Cardiac muscle cell (in vitro differentiated cells and primary cell): Measurements from ENCODE around the gene MT1H. TPM values are rescaled to one million over a fixed set of nuclear protein-coding genes. Genes with fewer than 3 reads are reported as not detected.

ENCODE experiments used
- DNase-seq, 2 donors: peaks; one replicate each; pipeline versions ENCODE4 v3.0.0 to v3.0.0-alpha.2; 2010 to 2017; ENCODE audit warnings: low read depth in 1 of 2, low spot score in 1 of 2
- H3K27ac ChIP-seq: fragments of 200-600 bp; sonication (generic); 2 replicates; pipeline ENCODE4 v1.5.1; 2016
- H3K27me3 ChIP-seq: fragments of 200-600 bp; sonication (generic); 2 replicates; pipeline ENCODE4 v1.6.0; 2016; ENCODE audit warnings: control low read depth
- H3K36me3 ChIP-seq: fragments of 200-600 bp; sonication (generic); 2 replicates; pipeline ENCODE4 v1.5.1; 2016; ENCODE audit warnings: control low read depth
- H3K4me1 ChIP-seq: fragments of 200-600 bp; sonication (generic); 2 replicates; pipeline ENCODE4 v1.8.1; 2017; ENCODE audit warnings: low read depth, mild to moderate bottlenecking, mixed run types
- H3K4me3 ChIP-seq: fragments of 200-600 bp; sonication (generic); 2 replicates; pipeline ENCODE4 v1.5.1; 2016; ENCODE audit warnings: mild to moderate bottlenecking
- H3K9me3 ChIP-seq: fragments of 200-600 bp; sonication (generic); 2 replicates; pipeline ENCODE4 v1.5.1; 2017; ENCODE audit warnings: low read depth, mild to moderate bottlenecking, control low read depth
- CTCF ChIP-seq: IDR thresholded peaks from 2 replicates; pipeline ENCODE4 v1.5.1; 2012; ENCODE audit warnings: low read depth, mild to moderate bottlenecking, low read length
- polyA plus RNA-seq: library from polyadenylated mRNA; unstranded; fragments of >200 nt; fragmentation: Nextera tagmentation; extraction: Ambion mirVana; gene quantifications from 2 replicates; pipeline ENCODE4 v1.2.1, GENCODE V29; 2016
- total RNA-seq: library from RNA; depleted of rRNA; stranded (reverse); fragments of >200 nt; gene quantifications from 2 replicates; pipeline ENCODE4 v1.2.3, GENCODE V29; 2016

Gene MT1H
- total and polyA plus RNA-seq, 2 experiments from 2014 or later, result not detected

GRCh38 chr16:56695246-56695645 lies 25.6 kb downstream of the MT1H start:
- Histone ChIP-seq H3K27ac (no peak overlapping the region), H3K4me3 (no peak overlapping the region), H3K9me3 (no peaks in the 10 kb centered on the region), H3K36me3 (no peaks in the 10 kb centered on the region), H3K27me3 (no peaks in the 10 kb centered on the region), H3K4me1 (no peaks in the 10 kb centered on the region)
- TF ChIP-seq CTCF, result no peak
- DNase-seq, result no peak

- H3K27me3 ChIP-seq, result no peaks in the 10 kb centered on the region
- H3K27ac ChIP-seq, result no peak overlapping the region
- H3K36me3 ChIP-seq, result no peaks in the 10 kb centered on the region
- no peak overlapping the region for H3K4me3 ChIP-seq
- no peak for TF ChIP-seq CTCF
- H3K9me3 ChIP-seq, result no peaks in the 10 kb centered on the region
- no peaks in the 10 kb centered on the region for H3K4me1 ChIP-seq
- DNase-seq, result no peak
These were observed 28.0 kb downstream of the MT1H start for GRCh38 chr16:56697456-56698155.

GRCh38 chr16:56700195-56700594 lies 30.6 kb downstream of the MT1H start:
- H3K27ac ChIP-seq, result no peak overlapping the region
- TF ChIP-seq CTCF, result no peak
- H3K36me3 ChIP-seq, result no peaks in the 10 kb centered on the region
- no peak for DNase-seq
- no peaks in the 10 kb centered on the region for H3K9me3 ChIP-seq
- H3K4me3 ChIP-seq, result no peak overlapping the region
- no peaks in the 10 kb centered on the region for H3K4me1 ChIP-seq
- H3K27me3 ChIP-seq, result no peaks in the 10 kb centered on the region

GRCh38 chr16:56700631-56701030 lies 31.0 kb downstream of the MT1H start:
- H3K27me3 ChIP-seq, result no peaks in the 10 kb centered on the region
- no peak for TF ChIP-seq CTCF
- no peaks in the 10 kb centered on the region for H3K9me3 ChIP-seq
- no peak overlapping the region for H3K4me3 ChIP-seq
- H3K4me1 ChIP-seq, result no peaks in the 10 kb centered on the region
- no peaks in the 10 kb centered on the region for H3K36me3 ChIP-seq
- H3K27ac ChIP-seq, result no peak overlapping the region
- DNase-seq, result no peak

- no peak overlapping the region for H3K4me3 ChIP-seq
- H3K4me1 ChIP-seq, result no peaks in the 10 kb centered on the region
- H3K36me3 ChIP-seq, result no peaks in the 10 kb centered on the region
- no peak for DNase-seq
- no peaks in the 10 kb centered on the region for H3K9me3 ChIP-seq
- H3K27ac ChIP-seq, result no peak overlapping the region
- no peaks in the 10 kb centered on the region for H3K27me3 ChIP-seq
- TF ChIP-seq CTCF, result no peak
These were observed 31.9 kb downstream of the MT1H start for GRCh38 chr16:56701534-56701933.
